Upper lobe of right lung (tissue), 1 donor: ENCODE measurements around the gene COPG2. TPM values are rescaled to one million over a fixed set of nuclear protein-coding genes. Genes with fewer than 3 reads are reported as not detected.

Source experiments
- ATAC-seq: fragments of 200-7000 bp; cut with Tn5 transposase; one replicate; pipeline ENCODE4 v1.9.1; 2020; ENCODE audit warnings: mild to moderate bottlenecking, moderate library complexity
- DNase-seq: peaks from one replicate; pipeline ENCODE4 v3.0.0-alpha.2; 2020
- H3K27ac ChIP-seq: fragments of 200-600 bp; one replicate; pipeline ENCODE4 v1.8.0; 2022
- H3K27me3 ChIP-seq: fragments of 200-600 bp; one replicate; pipeline ENCODE4 v1.8.0; 2022; ENCODE audit warnings: mild to moderate bottlenecking
- H3K36me3 ChIP-seq: fragments of 200-600 bp; one replicate; pipeline ENCODE4 v1.8.0; 2022
- H3K4me1 ChIP-seq: fragments of 200-600 bp; one replicate; pipeline ENCODE4 v1.8.0; 2022
- H3K4me3 ChIP-seq: fragments of 200-600 bp; one replicate; pipeline ENCODE4 v1.8.0; 2022; ENCODE audit warnings: mild to moderate bottlenecking
- H3K9me3 ChIP-seq: fragments of 200-600 bp; one replicate; pipeline ENCODE4 v1.8.0; 2022
- intact Hi-C: fragments of 100-400 bp; cut with DNase I; formaldehyde crosslinking; loops from one replicate; pipeline ENCODE4 v1.11.0; 2022
- total RNA-seq: library from RNA; stranded (reverse); fragmentation: NEBNext Ultra II Directional; extraction: Animal tissue kit (Norgen Biotek cat#: 25700); gene quantifications from one replicate; pipeline ENCODE4 v1.2.1, GENCODE V29; 2021
- TF ChIP-seq, protein P1 (sequence below): fragments of 200-600 bp; IDR thresholded peaks from one replicate; pipeline ENCODE4 v1.8.0; 2022; ENCODE audit warnings: antibody characterized with exemption
- donor health status: DM: no; HTN: yes; CAD: no; lungs with severe emphysema.

Gene COPG2
- total RNA-seq, 1 donor from 2014 or later = 16.3 TPM

- Histone ChIP-seq H3K36me3 (no peaks in the 10 kb centered on the region), H3K4me1 (peaks cover 28% of the 10 kb centered on the region), H3K27me3 (no peaks in the 10 kb centered on the region), H3K27ac (peak within 1 kb of the TSS; percentile 51), H3K4me3 (peak within 1 kb of the TSS; percentile 46), H3K9me3 (no peaks in the 10 kb centered on the region)
- intact Hi-C loops = no loop called here
- ATAC-seq (peak; percentile 47), DNase-seq (peak; percentile 64)
- TF ChIP-seq, protein P1, sequence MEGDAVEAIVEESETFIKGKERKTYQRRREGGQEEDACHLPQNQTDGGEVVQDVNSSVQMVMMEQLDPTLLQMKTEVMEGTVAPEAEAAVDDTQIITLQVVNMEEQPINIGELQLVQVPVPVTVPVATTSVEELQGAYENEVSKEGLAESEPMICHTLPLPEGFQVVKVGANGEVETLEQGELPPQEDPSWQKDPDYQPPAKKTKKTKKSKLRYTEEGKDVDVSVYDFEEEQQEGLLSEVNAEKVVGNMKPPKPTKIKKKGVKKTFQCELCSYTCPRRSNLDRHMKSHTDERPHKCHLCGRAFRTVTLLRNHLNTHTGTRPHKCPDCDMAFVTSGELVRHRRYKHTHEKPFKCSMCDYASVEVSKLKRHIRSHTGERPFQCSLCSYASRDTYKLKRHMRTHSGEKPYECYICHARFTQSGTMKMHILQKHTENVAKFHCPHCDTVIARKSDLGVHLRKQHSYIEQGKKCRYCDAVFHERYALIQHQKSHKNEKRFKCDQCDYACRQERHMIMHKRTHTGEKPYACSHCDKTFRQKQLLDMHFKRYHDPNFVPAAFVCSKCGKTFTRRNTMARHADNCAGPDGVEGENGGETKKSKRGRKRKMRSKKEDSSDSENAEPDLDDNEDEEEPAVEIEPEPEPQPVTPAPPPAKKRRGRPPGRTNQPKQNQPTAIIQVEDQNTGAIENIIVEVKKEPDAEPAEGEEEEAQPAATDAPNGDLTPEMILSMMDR = no peak
Observed at GRCh38 chr7:130491841-130492522, 176.6 kb downstream of the COPG2 start, which contains the start of gene MEST. Gene MEST (plus strand): TSS chr7:130492085. CDS start chr7:130492314, 229 bp downstream.

DNA sequence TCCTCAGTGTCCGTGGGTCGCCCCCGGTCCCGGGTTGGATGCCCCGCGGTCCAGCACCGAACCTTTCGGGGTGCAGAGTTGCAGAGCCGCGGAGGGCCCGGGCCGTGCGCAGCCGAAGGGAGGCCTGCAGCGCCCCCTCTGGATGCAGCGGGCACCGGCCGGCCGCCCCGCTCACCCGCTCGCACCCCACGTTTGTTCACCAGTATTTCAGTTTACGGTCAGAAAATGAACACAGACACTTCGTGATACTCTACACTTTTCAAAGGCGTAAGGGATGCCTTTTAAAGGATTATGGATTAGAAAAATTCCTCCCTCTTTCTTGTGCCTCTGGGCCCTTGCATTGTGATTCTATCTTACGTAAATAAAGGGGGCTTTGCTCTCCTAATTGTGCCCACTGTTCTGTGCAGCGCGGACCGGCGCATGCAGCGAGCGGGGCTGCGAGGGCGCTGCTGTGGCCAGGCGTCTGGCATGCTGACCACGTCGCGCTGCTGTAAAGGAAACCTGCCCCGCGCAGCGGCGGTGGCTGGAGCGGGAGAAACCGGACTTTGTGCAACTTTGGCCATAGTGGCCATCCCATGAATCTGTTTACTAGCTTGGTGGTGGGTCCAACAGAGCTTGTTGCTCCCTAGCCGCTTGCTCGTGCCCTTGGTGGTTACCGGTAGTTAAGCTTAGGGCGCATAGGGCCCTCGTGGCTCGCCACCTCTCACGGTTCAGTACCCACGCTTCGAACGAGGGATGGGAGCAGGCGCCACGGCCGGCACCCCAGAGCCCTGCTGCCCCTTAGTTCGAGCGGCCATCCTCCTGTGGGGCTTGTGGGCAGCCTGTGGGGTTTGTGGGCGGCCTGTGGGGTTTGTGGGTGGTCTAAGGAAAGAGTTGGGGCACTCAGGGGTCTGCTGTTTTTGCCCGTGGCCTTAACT lies 177.4 kb downstream of the COPG2 start:
- ATAC-seq (peak; percentile 42), DNase-seq (peak; percentile 68)
- peak overlapping the region; percentile 46 for H3K4me3 ChIP-seq
- peaks cover 36% of the 10 kb centered on the region for H3K4me1 ChIP-seq
- peak overlapping the region; percentile 51 for H3K27ac ChIP-seq
- intact Hi-C loops = no loop called here
- no peaks in the 10 kb centered on the region for H3K9me3 ChIP-seq
- H3K27me3 ChIP-seq = no peaks in the 10 kb centered on the region
- H3K36me3 ChIP-seq = no peaks in the 10 kb centered on the region
- TF ChIP-seq, protein P1 = peak; percentile 64

- ATAC-seq (no peak), DNase-seq (no peak)
Observed at GRCh38 chr7:130490311-130490791, 178.2 kb downstream of the COPG2 start.

DNA sequence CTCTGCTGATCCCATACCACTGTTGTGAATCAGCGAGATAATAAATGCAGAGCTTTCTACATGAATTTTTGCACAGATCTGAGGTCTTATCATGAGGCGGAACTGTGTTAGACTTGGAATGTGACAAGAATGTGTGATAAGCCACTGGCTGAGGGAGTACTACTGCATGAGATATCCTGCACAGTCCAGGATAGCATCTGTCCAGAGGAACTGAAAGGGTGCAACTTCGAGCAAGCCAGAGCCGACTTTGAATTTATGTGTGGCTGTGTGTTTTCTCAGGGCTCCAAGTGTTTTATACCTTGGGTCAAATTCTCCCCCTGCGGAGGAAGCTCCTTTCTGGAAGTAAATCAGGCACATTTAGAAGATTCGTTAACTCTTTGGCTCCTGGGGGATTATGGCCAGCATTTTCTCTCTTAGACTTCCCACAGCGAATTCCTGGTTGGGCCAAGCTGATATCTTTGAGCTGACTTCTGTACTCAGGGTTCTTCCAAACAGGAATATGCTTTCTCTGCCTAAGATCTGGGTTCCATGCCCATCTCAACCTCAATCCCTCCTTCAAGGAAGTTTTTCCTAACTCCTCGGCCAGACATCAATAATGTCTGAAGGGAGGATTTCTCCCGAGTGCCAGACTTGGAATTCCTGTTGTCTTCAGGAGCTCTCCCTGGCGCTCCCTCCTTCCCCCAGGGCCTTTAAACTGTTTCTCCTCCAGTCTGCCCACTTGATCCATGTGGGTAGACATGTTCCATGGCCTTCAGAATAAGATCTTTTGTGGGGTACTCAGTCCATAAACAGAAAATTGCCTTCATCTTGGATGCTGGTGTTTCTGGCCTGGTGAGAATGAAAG lies 179.2 kb downstream of the COPG2 start:
- DNase-seq (no peak), ATAC-seq (no peak)
- Histone ChIP-seq H3K9me3 (no peaks in the 10 kb centered on the region), H3K4me3 (no peak overlapping the region), H3K4me1 (peaks cover 39% of the 10 kb centered on the region), H3K36me3 (no peaks in the 10 kb centered on the region), H3K27ac (peak overlapping the region; percentile 36), H3K27me3 (no peaks in the 10 kb centered on the region)
- TF ChIP-seq, protein P1 = no peak
- intact Hi-C loops = no loop called here

More at GRCh38 chr7:130490311-130490791, 178.2 kb downstream of the COPG2 start:
- H3K36me3 ChIP-seq = no peaks in the 10 kb centered on the region
- H3K27ac ChIP-seq = no peak overlapping the region
- H3K4me1 ChIP-seq = peaks cover 39% of the 10 kb centered on the region
- H3K27me3 ChIP-seq = no peaks in the 10 kb centered on the region
- H3K4me3 ChIP-seq = peak overlapping the region; percentile 46
- TF ChIP-seq, protein P1 = no peak
- intact Hi-C loops = no loop called here
- no peaks in the 10 kb centered on the region for H3K9me3 ChIP-seq
